K562 (cell line): Measurements from ENCODE around the gene ARMC9. TPM values are rescaled to one million over a fixed set of nuclear protein-coding genes. Genes with fewer than 3 reads are reported as not detected.

Experiments
- ATAC-seq: fragments of 200-7000 bp; cut with Tn5 transposase; 3 replicates; pipeline ENCODE4 v1.9.1; 2020; ENCODE audit warnings: moderate library complexity
- BruUV-seq: library from RNA; stranded (reverse); fragments of 400-500 nt; replicated peaks from 2 replicates; lab custom pipeline; 2021; lab: Mats Ljungman, UMichigan
- CTCF ChIA-PET: fragments of 300-600 bp; formaldehyde crosslinking; extraction: SDS; loops from one replicate; lab custom pipeline; 2021; ENCODE audit warnings: low intra/inter-chr PET ratio; lab: Yijun Ruan, JAX
- POLR2A ChIA-PET: fragments of 300-600, 350-650 bp; sonication (Branson Sonifier 250); formaldehyde crosslinking; extraction: SDS; loops from one replicate; lab custom pipeline; 2021; ENCODE audit warnings: antibody characterized with exemption, inconsistent platforms; lab: Yijun Ruan, JAX
- DNase-seq, 4 experiments: peaks; one replicate each; pipeline versions ENCODE4 v3.0.0 to v3.0.0-alpha.2; 2011 to 2018; ENCODE audit warnings: low spot score in 3 of 4, mixed read lengths in 3 of 4; ENCODE audit errors: extremely low read depth in 1 of 4
- FAIRE-seq: peaks from 2 replicates; lab custom pipeline; 2011; peaks lifted over from hg19 to GRCh38; lab: Jason Lieb, UNC
- H2AFZ ChIP-seq: 2 replicates; pipeline ENCODE4 v1.6.0; 2011; ENCODE audit warnings: low read depth, low read length, control low read depth, inconsistent platforms
- H3K27ac ChIP-seq: fragments of 200-600 bp; 3 replicates; pipeline ENCODE4 v1.8.0; 2011; ENCODE audit warnings: low read depth, mild to moderate bottlenecking, control low read depth, inconsistent platforms, low read length, moderate library complexity, mixed read lengths; ENCODE audit errors: extremely low read depth
- H3K27me3 ChIP-seq, 2 experiments: fragments of 300-600 bp in 1 of 2; 2 replicates in 1 of 2; 3 replicates in 1 of 2; pipeline versions ENCODE4 v1.6.0 to v1.8.0; 2011; ENCODE audit warnings: inconsistent platforms in 2 of 2, low read length in 2 of 2, mild to moderate bottlenecking in 1 of 2, mixed read lengths in 1 of 2, moderate library complexity in 1 of 2; ENCODE audit not compliant: control insufficient read depth in 2 of 2, insufficient read depth in 2 of 2
- H3K36me3 ChIP-seq: fragments of 300-600 bp; 3 replicates; pipeline ENCODE4 v1.8.0; 2011; ENCODE audit warnings: mild to moderate bottlenecking, low read length, inconsistent platforms; ENCODE audit not compliant: control insufficient read depth, insufficient read depth
- H3K4me1 ChIP-seq, 2 experiments: fragments of 200-600 bp in 1 of 2; replicated peaks in 1 of 2; 2 replicates in 1 of 2; 3 replicates in 1 of 2; pipeline versions ENCODE4 v1.5.1 to v1.8.0; 2011; ENCODE audit warnings: inconsistent platforms in 2 of 2, low read length in 2 of 2, mild to moderate bottlenecking in 1 of 2, mixed read lengths in 1 of 2, moderate library complexity in 1 of 2; ENCODE audit not compliant: control insufficient read depth in 2 of 2, insufficient read depth in 2 of 2
- H3K4me2 ChIP-seq: 2 replicates; pipeline ENCODE4 v1.6.1; 2011; ENCODE audit warnings: low read length, control low read depth, inconsistent platforms, mixed read lengths; ENCODE audit not compliant: insufficient read depth
- H3K4me3 ChIP-seq: fragments of 200-600 bp; sonication (generic), shearing (Covaris generic); 2 replicates; pipeline ENCODE4 v1.5.1; 2016; ENCODE audit warnings: control low read depth, inconsistent platforms
- H3K79me2 ChIP-seq: fragments of 200-600 bp; 3 replicates; pipeline ENCODE4 v1.8.0; 2011; ENCODE audit warnings: low read length, inconsistent platforms; ENCODE audit not compliant: control insufficient read depth, insufficient read depth
- H3K9ac ChIP-seq, 2 experiments: 2 replicates each; pipeline versions ENCODE4 v1.6.0 to v1.6.1; 2011; ENCODE audit warnings: low read depth in 2 of 2, low read length in 2 of 2, control low read depth in 1 of 2, inconsistent platforms in 1 of 2, mild to moderate bottlenecking in 1 of 2, mixed read lengths in 1 of 2; ENCODE audit not compliant: insufficient read depth in 1 of 2
- H3K9me1 ChIP-seq: one replicate; pipeline ENCODE4 v1.6.0; 2011; ENCODE audit warnings: inconsistent platforms, mild to moderate bottlenecking, low read length, moderate library complexity; ENCODE audit not compliant: control insufficient read depth, insufficient read depth
- H3K9me3 ChIP-seq: replicated peaks from 2 replicates; pipeline ENCODE4 v1.5.1; 2011; ENCODE audit warnings: low read depth, low read length, inconsistent platforms; ENCODE audit not compliant: control insufficient read depth, insufficient read depth
- H4K20me1 ChIP-seq: replicated peaks from 2 replicates; pipeline ENCODE4 v1.6.1; 2011; ENCODE audit warnings: low read length, inconsistent platforms, mixed read lengths; ENCODE audit not compliant: control insufficient read depth, insufficient read depth
- ARHGAP35 ChIP-seq: fragments of 450-650 bp; IDR thresholded peaks from 2 replicates; pipeline ENCODE4 v1.6.1; 2018; ENCODE audit not compliant: partially characterized antibody
- HEY1 ChIP-seq: fragments of 250-450 bp; sonication (Bioruptor Pico); IDR thresholded peaks from 2 replicates; pipeline ENCODE4 v1.5.0; 2020; ENCODE audit warnings: mild to moderate bottlenecking, moderate library complexity, borderline replicate concordance
- PHB2 ChIP-seq: fragments of 450-650 bp; IDR thresholded peaks from 2 replicates; pipeline ENCODE4 v1.6.1; 2017; ENCODE audit warnings: low read depth
- ZBTB1 ChIP-seq: sonication (generic); formaldehyde crosslinking; IDR thresholded peaks from 2 replicates; pipeline ENCODE4 v1.8.1; 2023; ENCODE audit warnings: missing genetic modification reagents, low read depth, mild to moderate bottlenecking, borderline replicate concordance
- ZNF23 ChIP-seq: fragments of 250-450 bp; sonication (Bioruptor Pico); IDR thresholded peaks from 2 replicates; pipeline ENCODE4 v1.4.0; 2020; ENCODE audit warnings: mild to moderate bottlenecking
- ZNF311 ChIP-seq: fragments of 250-450 bp; sonication (Bioruptor Pico); IDR thresholded peaks from 2 replicates; pipeline ENCODE4 v1.4.0; 2020; ENCODE audit warnings: mild to moderate bottlenecking, moderate library complexity
- ZNF76 ChIP-seq: fragments of 250-450 bp; sonication (Bioruptor Pico); IDR thresholded peaks from 2 replicates; pipeline ENCODE4 v1.4.0; 2020; ENCODE audit warnings: mild to moderate bottlenecking, moderate library complexity, borderline replicate concordance
- WGBS: fragments of 100-300 bp; shearing (Covaris generic); methylation state at CpG from one replicate; pipeline ENCODE4 v1.1.6; 2016; ENCODE audit warnings: low coverage, mixed read lengths; ENCODE audit not compliant: insufficient coverage; ENCODE audit errors: missing lambda C conversion rate; 5-methylcytosine and 5-hydroxymethylcytosine counted together
- in situ Hi-C: fragments of 300-500 bp; cut with MboI; formaldehyde crosslinking; loops from 4 replicates; pipeline ENCODE4 v1.15.0; 2018; ENCODE audit warnings: inconsistent platforms, mixed read lengths
- intact Hi-C: fragments of 100-400 bp; cut with micrococcal nuclease; formaldehyde crosslinking; loops from 2 replicates; pipeline ENCODE4 v1.14.2; 2022
- polyA plus RNA-seq, 8 experiments: library from polyadenylated mRNA; depleted of rRNA in 4 of 8; stranded (reverse) in 5 of 8; unstranded in 3 of 8; fragments of >200 nt; fragmentation: Nextera tagmentation in 2 of 8; fragmentation: Illumina TruSeq in 1 of 8; extraction: Ambion mirVana in 2 of 8; extraction: Trizol in 1 of 8; gene quantifications; 2 replicates each; pipeline versions ENCODE4 v1.2.1 to v1.2.3, GENCODE V29; 2011 to 2014; ENCODE audit warnings: inconsistent platforms in 1 of 8, missing spikeins in 1 of 8
- total RNA-seq, 7 experiments: library from RNA; depleted of rRNA in 6 of 7; stranded (reverse); fragments of >200 nt in 6 of 7; fragmentation: Illumina TruSeq in 2 of 7; extraction: Trizol in 2 of 7; gene quantifications; 2 replicates each; pipeline versions ENCODE4 v1.2.1 to v1.2.3, GENCODE V29; 2011 to 2021; ENCODE audit warnings: low replicate concordance in 1 of 7
- TF ChIP-seq, protein P1 (sequence below): fragments of 450-650 bp; IDR thresholded peaks from 2 replicates; pipeline ENCODE4 v1.6.1; 2017; ENCODE audit warnings: antibody characterized with exemption

The ARMC9 gene
- total and polyA plus RNA-seq, 9 of the 15 experiments (the other 6 are each of a cell fraction or from before 2014, with no cell fraction given): 0.36 to 2.3 (median 1.1) TPM

DNA sequence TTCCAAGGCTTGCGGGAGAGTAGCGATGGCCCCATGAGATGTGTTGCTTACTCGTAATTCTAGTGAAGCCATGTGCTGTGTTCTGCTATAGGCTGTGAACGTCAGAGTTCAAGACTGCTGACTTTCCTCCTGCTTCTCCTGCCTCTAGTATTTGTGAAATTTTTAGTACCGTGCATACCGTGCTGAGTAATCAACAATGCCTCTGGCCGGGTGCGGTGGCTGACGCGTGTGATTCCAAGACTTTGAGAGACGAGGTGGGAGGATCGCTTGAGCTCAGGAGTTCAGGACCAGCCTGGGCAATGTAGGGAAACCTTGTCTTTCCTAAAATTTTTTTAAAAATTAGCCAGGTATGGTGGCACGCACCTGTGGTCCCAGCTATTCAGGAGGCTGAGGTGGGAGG lies 137.2 kb downstream of the ARMC9 start (continued):
- TF ChIP-seq, protein P1, sequence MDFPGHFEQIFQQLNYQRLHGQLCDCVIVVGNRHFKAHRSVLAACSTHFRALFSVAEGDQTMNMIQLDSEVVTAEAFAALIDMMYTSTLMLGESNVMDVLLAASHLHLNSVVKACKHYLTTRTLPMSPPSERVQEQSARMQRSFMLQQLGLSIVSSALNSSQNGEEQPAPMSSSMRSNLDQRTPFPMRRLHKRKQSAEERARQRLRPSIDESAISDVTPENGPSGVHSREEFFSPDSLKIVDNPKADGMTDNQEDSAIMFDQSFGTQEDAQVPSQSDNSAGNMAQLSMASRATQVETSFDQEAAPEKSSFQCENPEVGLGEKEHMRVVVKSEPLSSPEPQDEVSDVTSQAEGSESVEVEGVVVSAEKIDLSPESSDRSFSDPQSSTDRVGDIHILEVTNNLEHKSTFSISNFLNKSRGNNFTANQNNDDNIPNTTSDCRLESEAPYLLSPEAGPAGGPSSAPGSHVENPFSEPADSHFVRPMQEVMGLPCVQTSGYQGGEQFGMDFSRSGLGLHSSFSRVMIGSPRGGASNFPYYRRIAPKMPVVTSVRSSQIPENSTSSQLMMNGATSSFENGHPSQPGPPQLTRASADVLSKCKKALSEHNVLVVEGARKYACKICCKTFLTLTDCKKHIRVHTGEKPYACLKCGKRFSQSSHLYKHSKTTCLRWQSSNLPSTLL: no peak
- TF ChIP-seq ZBTB1 (CRISPR knock-in tag) (no peak), ZNF311 (CRISPR knock-in tag) (no peak), ZNF23 (CRISPR knock-in tag) (no peak), ZNF76 (CRISPR knock-in tag) (no peak), ARHGAP35 (no peak)
- TF ChIP-seq, all 486 proteins: peak for 0

DNA sequence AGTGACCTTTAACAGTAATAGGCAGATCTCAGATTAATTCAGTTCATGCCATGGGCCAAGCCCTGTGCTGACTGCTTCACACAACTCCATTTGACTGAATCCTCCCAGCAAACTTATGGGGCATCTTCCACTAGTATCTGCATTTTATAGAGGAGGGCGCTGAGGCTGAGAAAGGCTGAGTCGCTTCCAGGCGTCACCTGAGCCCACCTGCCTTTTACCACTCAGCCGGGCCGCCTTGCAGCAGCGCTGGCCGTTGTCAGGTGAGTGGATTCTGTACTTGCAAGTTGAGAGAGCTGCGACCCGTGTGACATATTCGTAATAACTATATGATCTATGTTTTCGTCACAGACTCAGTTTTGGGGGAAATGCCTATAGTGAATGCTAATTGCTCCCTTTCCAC lies 137.8 kb downstream of the ARMC9 start:
- DNase-seq: no peak
- ATAC-seq: no peak
- peaks cover 0 to 57% of the 10 kb centered on the region in 2 experiments; a peak in 4 of 5 replicates for H3K27me3 ChIP-seq
- H3K9ac ChIP-seq: no peak overlapping the region
- H3K9me1 ChIP-seq: no peaks in the 10 kb centered on the region
- in situ Hi-C loops: no loop called here
- no peaks in the 10 kb centered on the region for H3K9me3 ChIP-seq
- TF ChIP-seq PHB2 (no peak), HEY1 (CRISPR knock-in tag) (no peak)
- TF ChIP-seq, all 486 proteins: peak for 0
- no TSS peak for BruUV-seq
- CTCF ChIA-PET: no interaction called here
- 12% methylated on average over 9 of the region's 11 CpGs for WGBS
- intact Hi-C loops: no loop called here
- H3K27ac ChIP-seq: no peak overlapping the region
- H3K36me3 ChIP-seq: no peaks in the 10 kb centered on the region
- no peak for FAIRE-seq
- no peak overlapping the region for H3K4me3 ChIP-seq
- H3K4me1 ChIP-seq: peaks cover 0 to 2% of the 10 kb centered on the region in 2 experiments; a peak in 1 of 5 replicates
- H2AFZ ChIP-seq: no peak overlapping the region
- POLR2A ChIA-PET: no interaction called here
- no peaks in the 10 kb centered on the region for H3K79me2 ChIP-seq
- H3K4me2 ChIP-seq: no peak overlapping the region
- no peaks in the 10 kb centered on the region for H4K20me1 ChIP-seq
